NCI-H2107 treated with DMSO at 0.1 percent for 48 hours (cell line): ENCODE data around the gene CHKA.

Source experiments
- DNase-seq: peaks from one replicate; lab custom pipeline; 2025; ENCODE audit not compliant: unreplicated experiment; lab: John Stamatoyannopoulos, UW

The CHKA gene

DNA sequence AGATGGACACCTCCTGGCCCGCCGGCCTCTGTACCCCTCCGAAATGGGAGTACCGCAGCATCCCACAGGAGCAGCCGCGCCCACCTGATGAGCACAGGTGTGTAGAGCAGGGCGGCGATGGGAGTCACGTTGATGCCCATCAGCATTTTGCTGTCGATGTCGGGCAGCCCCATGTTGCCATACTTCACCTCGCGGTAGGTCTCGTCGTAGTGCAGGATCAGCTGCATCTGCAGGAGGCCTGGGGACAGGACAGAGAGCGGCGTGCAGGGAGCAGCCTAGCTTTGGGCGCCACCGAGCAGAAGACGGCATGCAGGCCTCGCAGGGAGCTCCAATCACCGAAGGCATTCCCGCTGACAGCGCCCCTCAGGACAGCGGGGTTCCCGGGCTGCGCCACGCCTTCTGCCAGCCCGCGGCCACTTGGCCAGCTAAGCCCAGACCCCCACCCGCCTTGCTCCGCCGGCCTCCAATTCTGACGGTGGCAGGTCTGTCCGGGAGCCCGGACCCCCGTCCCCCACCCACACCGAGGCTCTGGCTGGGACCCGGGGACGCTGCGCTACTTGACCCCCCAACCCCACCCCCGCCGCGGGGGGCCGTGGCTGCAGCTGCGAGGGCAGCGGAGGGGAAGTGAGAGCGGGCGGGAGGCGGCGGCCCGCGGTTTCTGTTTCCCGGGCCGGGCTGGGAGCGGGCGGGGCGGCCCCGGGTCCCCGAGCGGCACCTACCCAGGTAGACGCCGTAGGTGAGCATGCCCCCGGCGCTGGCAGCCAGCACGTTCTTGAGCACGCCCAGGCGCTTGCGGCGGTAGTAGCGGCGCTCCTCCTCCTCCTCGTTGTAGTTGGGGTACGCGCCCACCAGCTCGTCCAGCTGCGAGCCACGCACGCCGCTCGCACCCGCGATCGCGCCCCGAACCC, 118.0 kb downstream of the CHKA start:
- no peak for DNase-seq
